Right cardiac atrium (tissue), 5 donors: ENCODE measurements around the gene BCL6. TPM values are rescaled to one million over a fixed set of nuclear protein-coding genes. Genes with fewer than 3 reads are reported as not detected.

ENCODE experiments used
- ATAC-seq, 2 donors: fragments of 200-7000 bp; cut with Tn5 transposase; one replicate each; pipeline versions ENCODE4 v1.8.0 to v1.9.1; 2020; ENCODE audit warnings: moderate library complexity in 2 of 2, mild to moderate bottlenecking in 1 of 2
- DNase-seq, 3 donors: peaks; one replicate each; pipeline ENCODE4 v3.0.0-alpha.2; 2020
- H3K27ac ChIP-seq: one replicate; pipeline ENCODE4 v1.5.1; 2013; ENCODE audit warnings: mild to moderate bottlenecking, low read length, control low read depth, moderate library complexity
- H3K27me3 ChIP-seq: one replicate; pipeline ENCODE4 v1.6.1; 2013; ENCODE audit not compliant: control insufficient read depth, insufficient read depth
- H3K4me1 ChIP-seq: one replicate; pipeline ENCODE4 v1.6.1; 2013; ENCODE audit warnings: low read length; ENCODE audit not compliant: control insufficient read depth, insufficient read depth
- H3K4me3 ChIP-seq: one replicate; pipeline ENCODE4 v1.5.1; 2013; ENCODE audit warnings: low read length, control low read depth
- H3K9me3 ChIP-seq: one replicate; pipeline ENCODE4 v1.6.1; 2013; ENCODE audit warnings: low read length; ENCODE audit not compliant: control insufficient read depth
- WGBS: extraction: QIAGEN DNeasy Blood & Tissue Kit; methylation state at CpG from one replicate; pipeline ENCODE4 v1.1.7; 2013; 5-methylcytosine and 5-hydroxymethylcytosine counted together
- intact Hi-C, 4 donors: fragments of 100-400 bp; cut with DNase I; formaldehyde crosslinking; loops; one replicate each; pipeline versions ENCODE4 v1.11.0 to v1.14.0; 2022 to 2023
- long read RNA-seq, 4 donors: library from polyadenylated mRNA; unstranded; transcript quantifications; one replicate each; pipeline ENCODE4 v2.0.0, GENCODE V29; 2020 to 2021
- polyA plus RNA-seq: library from polyadenylated mRNA; stranded (reverse); fragments of 200-250 nt; gene quantifications from one replicate; pipeline ENCODE4 v1.2.3, GENCODE V29; 2013
- total RNA-seq, 4 donors: library from RNA; stranded (reverse); fragmentation: NEBNext Ultra II Directional; extraction: Animal tissue kit (Norgen Biotek cat#: 25700); gene quantifications; one replicate each; pipeline ENCODE4 v1.2.1, GENCODE V29; 2021
- donor health status: healthy with polysubstance abuse.
- donor health status: DM: no; HTN: yes; CAD: no.
- donor health status: DM: no; HTN: no; CAD: no.
- donor health status: DM: no; HTN: yes; CAD: no; lungs with severe emphysema.
- donor health status: DM: yes; HTN: yes; CAD: no.

The BCL6 gene
- total RNA-seq = 10 to 100 TPM; 70.0 to 77.3 (median 71.4) TPM
- polyA plus RNA-seq = 45.8 TPM
- long read RNA-seq, donor 1, partial matches to known transcripts = 45 of 53 reads
- long read RNA-seq, donor 1, other reads (novel, unspliced or antisense) = 7 of 53 reads
- long read RNA-seq, donor 2, partial matches to known transcripts = 6 of 18 reads
- long read RNA-seq, donor 2, other reads (novel, unspliced or antisense) = 10 of 18 reads
- long read RNA-seq, donor 3, partial matches to known transcripts = 1 of 43 reads
- long read RNA-seq, donor 3, other reads (novel, unspliced or antisense) = 42 of 43 reads
- long read RNA-seq, donor 4, partial matches to known transcripts = 4 of 10 reads
- long read RNA-seq, donor 4, other reads (novel, unspliced or antisense) = 5 of 10 reads

DNA sequence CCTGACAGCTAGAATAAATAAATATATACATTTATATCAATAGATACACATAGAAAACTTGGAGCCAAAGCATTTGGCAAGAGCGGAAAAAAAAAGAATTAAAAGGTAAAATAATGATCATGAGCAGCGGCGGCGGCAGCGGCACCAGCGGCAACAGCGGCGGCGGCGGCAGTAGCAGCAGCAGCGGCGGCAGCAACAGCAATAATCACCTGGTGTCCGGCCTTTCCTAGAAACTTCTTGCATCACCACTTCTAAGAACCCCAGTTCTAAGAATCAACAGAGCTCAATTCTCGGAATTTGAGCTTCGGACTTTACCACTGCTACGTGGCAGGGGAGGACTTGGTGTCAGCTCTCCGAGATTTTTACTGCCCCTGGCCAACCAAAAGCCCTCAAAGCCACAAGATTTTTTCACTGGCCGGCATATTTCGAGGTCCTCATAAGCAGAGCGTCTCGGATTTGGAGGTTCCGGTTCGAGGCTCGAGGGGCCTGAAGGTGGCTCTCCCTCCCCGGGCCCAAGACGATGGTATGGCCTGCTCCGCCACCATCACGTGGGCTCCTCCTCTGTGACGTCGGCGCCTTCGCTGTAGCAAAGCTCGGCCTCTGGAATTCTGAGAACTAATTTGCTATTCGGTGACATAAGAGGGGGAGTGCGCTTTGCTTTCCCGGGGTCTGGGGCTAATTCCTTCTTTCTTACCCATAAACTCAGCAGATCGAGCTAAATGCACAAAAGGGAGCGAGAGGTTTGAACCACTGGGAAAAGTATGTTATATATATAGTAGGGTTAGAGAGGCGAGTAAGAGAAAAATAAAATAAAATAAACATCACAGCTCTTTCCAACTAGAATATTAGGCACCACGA lies at the start of gene BCL6:
Gene BCL6 (minus strand): TSS at position 268 of the 858 bp plus-strand sequence. CDS start 11,775 bp downstream, outside the sequence.
- no peaks in the 10 kb centered on the region for H3K27me3 ChIP-seq
- ATAC-seq = peak; percentile 79 to 84
- H3K27ac ChIP-seq = peak within 1 kb of the TSS; percentile 100
- no peaks in the 10 kb centered on the region for H3K4me1 ChIP-seq
- intact Hi-C loops = loop anchor here in 3 of 4 donors (5.0 to 10.0 kb wide), 9 partner anchors 202 to 1399 kb away; partner anchors contain the start of gene LPP (in 1 of the 3)
- H3K4me3 ChIP-seq = peak within 1 kb of the TSS; percentile 88
- no peaks in the 10 kb centered on the region for H3K9me3 ChIP-seq
- peak; percentile 93 to 96 (median 95) for DNase-seq
- under 1% methylated on average over 40 of the region's 40 CpGs for WGBS

DNA sequence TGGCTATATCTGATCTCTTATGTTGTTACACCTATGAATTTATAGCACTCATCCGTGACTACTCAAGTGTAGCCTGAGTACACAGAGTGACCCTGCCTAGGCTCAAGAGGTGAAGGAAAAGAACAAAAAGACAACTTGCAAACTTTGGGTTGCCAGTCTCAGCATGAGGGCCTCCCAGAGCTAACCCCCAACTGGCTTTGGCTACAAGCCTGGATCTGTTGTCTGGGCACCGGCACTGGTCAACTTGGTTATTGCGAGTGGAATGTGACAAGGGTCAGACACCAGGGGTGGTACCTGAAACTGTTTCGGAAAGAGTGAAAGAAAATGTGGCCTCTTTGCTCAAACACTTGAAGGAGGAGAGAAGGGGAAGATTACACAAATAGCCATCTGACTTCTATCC lies 49.5 kb upstream of the BCL6 start:
- Histone ChIP-seq H3K4me3 (no peak overlapping the region), H3K4me1 (no peaks in the 10 kb centered on the region), H3K9me3 (no peaks in the 10 kb centered on the region), H3K27ac (no peak overlapping the region), H3K27me3 (no peaks in the 10 kb centered on the region)
- intact Hi-C loops = no loop called here
- DNase-seq = no peak
- 83% methylated on average over 4 of the region's 4 CpGs for WGBS
- no peak for ATAC-seq

DNA sequence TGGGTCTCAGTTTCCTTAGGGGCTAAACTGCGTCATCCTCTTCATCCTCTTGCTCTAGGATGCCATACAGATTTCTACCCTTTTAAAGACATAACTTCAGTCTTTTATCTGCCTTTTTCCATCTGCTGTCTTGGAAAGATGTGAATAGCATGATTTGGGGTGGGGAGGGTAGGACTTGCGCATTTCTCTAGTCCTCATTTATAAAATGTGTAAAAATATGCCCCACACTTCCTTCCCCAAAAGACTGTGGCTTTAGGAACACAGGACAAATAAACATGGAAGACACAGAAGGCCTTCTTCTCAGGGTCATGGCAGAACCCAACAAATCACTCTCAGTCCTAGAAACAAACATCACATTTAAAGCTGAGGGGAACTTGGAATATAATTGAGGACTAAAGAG lies 48.4 kb upstream of the BCL6 start:
- H3K4me3 ChIP-seq = no peak overlapping the region
- H3K27me3 ChIP-seq = no peaks in the 10 kb centered on the region
- DNase-seq (no peak), ATAC-seq (no peak)
- 94% methylated on average over 2 of the region's 2 CpGs for WGBS
- intact Hi-C loops = no loop called here
- no peaks in the 10 kb centered on the region for H3K4me1 ChIP-seq
- no peak overlapping the region for H3K27ac ChIP-seq
- H3K9me3 ChIP-seq = no peaks in the 10 kb centered on the region

DNA sequence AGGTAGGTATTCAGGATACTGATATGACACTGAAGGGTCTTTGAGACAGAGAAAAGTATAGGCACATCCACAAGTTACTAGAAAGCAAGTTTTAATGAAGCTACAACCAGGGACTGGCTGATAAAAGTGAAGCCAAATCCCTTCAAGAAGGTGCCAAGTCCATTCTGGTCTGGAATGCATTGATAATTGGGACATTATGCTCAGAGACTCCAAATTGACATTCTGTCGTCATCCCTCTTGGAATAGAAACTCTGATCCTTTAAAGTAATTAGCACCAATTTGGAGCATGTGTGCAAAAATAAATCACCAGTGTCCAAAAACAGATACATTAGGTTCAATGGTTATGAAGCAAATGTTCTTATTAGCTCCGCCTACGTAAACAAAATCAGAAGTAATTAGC lies 47.3 kb upstream of the BCL6 start:
- intact Hi-C loops = no loop called here
- no peak for ATAC-seq

DNA sequence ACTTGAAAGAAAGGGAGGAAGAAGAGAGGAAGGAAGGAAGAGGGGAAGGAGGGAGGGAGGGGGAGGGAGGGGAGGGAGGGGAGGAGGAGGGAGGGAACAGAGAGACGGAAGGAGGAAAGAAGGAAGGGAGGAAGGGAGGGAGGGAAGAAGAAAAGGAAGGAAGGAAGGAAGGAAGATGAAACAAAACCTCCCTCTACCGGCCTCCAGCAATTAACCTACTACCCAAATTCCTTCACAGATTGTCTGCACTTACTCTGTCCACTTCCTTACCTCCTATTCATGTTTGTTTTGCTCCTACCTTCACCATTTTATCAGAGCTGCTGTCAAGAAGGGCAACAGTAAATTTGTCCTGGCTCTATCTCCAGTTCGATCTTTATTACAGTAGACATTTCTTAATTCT lies 44.6 kb upstream of the BCL6 start:
- Histone ChIP-seq H3K4me1 (no peaks in the 10 kb centered on the region), H3K27ac (no peak overlapping the region), H3K27me3 (no peaks in the 10 kb centered on the region), H3K9me3 (no peaks in the 10 kb centered on the region), H3K4me3 (no peak overlapping the region)
- no peak for DNase-seq
- intact Hi-C loops = no loop called here
- WGBS = 64% methylated on average over 3 of the region's 3 CpGs
- no peak for ATAC-seq

More for the DNA sequence above, 47.3 kb upstream of the BCL6 start:
- Histone ChIP-seq H3K9me3 (no peaks in the 10 kb centered on the region), H3K27me3 (no peaks in the 10 kb centered on the region), H3K4me1 (no peaks in the 10 kb centered on the region), H3K27ac (no peak overlapping the region), H3K4me3 (no peak overlapping the region)
- DNase-seq = no peak
- WGBS = 70% methylated on average over 3 of the region's 3 CpGs

DNA sequence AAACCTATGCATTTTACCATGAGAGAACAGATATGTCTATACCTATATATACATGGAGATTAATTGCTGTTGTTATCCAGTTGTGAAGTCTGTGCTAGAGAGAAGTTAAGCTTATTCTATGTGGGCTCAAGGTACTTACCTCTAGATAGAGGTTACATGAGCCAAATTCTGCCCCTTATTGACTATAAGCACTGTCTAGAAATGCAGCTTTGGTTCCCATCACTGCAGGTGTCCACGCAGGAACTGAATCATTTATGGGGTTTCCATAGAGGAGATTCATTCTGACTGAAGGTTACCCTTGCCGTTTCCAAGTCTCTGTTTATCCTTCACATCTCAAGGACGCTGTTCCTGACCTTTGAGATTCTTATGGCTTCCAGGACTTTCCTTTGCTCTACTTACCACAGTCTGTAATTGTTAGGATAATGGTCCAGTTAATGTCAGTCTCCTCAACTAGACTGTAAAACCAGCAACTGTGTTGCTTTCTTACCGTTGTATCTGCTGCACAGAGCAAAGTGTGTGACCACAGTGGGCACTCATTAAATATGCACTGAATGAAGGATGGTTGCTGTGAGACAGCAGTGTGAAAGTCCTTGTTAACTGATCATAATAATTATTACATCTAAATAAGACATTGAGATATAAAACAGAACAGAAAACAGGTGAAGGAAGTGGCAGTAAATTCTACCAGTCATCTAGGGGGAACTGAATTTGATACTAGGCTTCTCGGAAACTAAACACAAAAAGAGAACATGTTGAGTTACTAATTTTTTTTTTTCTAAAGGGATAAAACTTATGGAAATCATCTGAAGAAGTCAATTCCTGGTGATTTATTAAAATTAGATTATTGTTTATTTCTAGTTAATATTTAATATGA lies 44.0 kb upstream of the BCL6 start:
- intact Hi-C loops = no loop called here
- no peak for ATAC-seq

DNA sequence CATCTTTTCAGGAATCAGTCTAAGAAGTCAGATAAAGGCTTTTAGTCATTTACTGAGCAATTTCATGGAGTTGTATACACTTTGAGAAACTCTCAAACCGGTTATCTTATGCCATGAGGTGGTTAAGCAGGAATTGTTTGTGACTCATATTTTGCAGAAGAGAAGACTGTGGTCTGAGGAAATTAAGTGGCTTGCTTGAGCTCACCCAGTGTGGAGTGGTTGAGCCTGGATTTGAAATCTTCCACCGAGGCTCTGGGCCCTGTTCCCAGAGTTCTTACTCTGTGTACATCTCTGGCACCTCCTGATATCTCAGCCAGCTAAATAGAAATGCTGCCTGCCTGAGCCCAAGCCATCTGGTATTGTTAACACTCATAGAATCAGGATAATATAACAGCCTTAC lies 37.8 kb upstream of the BCL6 start:
- no peaks in the 10 kb centered on the region for H3K27me3 ChIP-seq
- H3K9me3 ChIP-seq = no peaks in the 10 kb centered on the region
- H3K27ac ChIP-seq = no peak overlapping the region
- H3K4me1 ChIP-seq = no peaks in the 10 kb centered on the region
- ATAC-seq = peak; percentile 80 to 84
- no peak overlapping the region for H3K4me3 ChIP-seq
- WGBS = 41% methylated on average over 2 of the region's 2 CpGs
- peak; percentile 20 to 49 (median 48) for DNase-seq
- intact Hi-C loops = no loop called here

More for the DNA sequence above, 44.0 kb upstream of the BCL6 start:
- DNase-seq = no peak
- H3K27me3 ChIP-seq = no peaks in the 10 kb centered on the region
- H3K9me3 ChIP-seq = no peaks in the 10 kb centered on the region
- H3K4me3 ChIP-seq = no peak overlapping the region
- H3K4me1 ChIP-seq = no peaks in the 10 kb centered on the region
- WGBS = 82% methylated on average over 5 of the region's 5 CpGs
- H3K27ac ChIP-seq = no peak overlapping the region

DNA sequence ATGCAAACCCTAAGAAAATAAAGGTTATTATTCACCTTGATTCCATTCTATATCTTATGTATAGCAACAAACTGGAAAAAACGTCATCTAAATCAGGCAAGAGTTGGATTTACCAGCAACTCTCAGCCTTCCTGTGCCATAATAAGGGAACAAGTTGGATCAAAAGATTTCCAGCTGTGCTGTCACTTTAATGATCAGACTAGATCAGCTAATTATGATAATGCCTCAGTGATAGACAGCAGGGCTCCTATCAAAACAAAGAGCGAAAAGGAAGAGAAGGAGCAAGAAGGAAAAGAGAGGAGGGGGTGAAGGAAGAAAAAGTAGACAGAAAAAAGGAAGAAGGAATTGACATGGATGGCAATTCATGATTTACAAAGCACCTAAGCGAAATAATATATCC lies 36.7 kb upstream of the BCL6 start:
- ATAC-seq = no peak
- no peaks in the 10 kb centered on the region for H3K4me1 ChIP-seq
- no peaks in the 10 kb centered on the region for H3K9me3 ChIP-seq
- no peak overlapping the region for H3K4me3 ChIP-seq
- intact Hi-C loops = no loop called here
- WGBS = 86% methylated on average over 3 of the region's 3 CpGs
- no peak for DNase-seq
- H3K27me3 ChIP-seq = no peaks in the 10 kb centered on the region
- H3K27ac ChIP-seq = no peak overlapping the region

DNA sequence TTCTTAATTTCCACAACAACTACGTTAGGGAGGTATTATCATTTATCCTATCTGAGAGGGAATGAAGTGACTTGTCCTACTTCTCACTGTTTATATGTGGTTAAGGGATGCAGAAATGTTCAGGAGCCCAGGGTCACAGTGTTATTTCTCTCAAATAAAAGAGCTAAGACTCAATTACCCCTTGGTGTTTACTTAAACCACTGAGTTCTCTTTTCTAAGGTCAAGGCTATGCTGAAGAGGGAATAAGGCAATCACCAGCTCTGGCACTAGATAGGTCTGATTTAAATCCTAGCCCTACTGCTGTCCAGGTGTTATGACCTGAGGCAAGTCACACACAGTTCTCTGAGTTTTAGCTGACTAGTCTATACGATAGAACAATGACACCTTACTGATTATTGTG lies 35.7 kb upstream of the BCL6 start:
- intact Hi-C loops = no loop called here

DNA sequence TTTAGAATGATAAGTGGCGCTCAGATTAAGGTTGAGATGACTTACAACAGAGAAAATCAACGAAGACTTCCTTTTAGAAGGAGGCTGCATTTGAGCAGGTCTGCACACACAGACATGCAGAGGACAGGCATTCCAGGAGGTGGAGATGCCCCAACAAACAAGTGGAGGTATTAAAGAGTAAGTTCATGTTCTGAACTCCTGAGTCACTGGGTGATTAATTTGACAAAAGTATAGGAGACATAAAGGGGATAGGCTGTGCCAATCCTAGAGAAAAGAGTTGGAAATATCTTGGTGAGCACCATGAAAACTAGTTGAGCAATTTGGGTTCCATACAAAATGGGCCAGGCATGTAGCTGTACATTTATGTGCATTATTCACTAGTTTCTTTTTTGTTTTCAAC lies 33.5 kb upstream of the BCL6 start:
- ATAC-seq = no peak
- DNase-seq = no peak
- H3K9me3 ChIP-seq = no peaks in the 10 kb centered on the region
- no peak overlapping the region for H3K27ac ChIP-seq
- H3K4me3 ChIP-seq = no peak overlapping the region
- intact Hi-C loops = no loop called here
- H3K27me3 ChIP-seq = no peaks in the 10 kb centered on the region
- WGBS = 91% methylated on average over 2 of the region's 2 CpGs
- H3K4me1 ChIP-seq = no peaks in the 10 kb centered on the region

More for the DNA sequence above, 35.7 kb upstream of the BCL6 start:
- Histone ChIP-seq H3K9me3 (no peaks in the 10 kb centered on the region), H3K4me3 (no peak overlapping the region), H3K27me3 (no peaks in the 10 kb centered on the region), H3K4me1 (no peaks in the 10 kb centered on the region), H3K27ac (no peak overlapping the region)
- WGBS = 75% methylated on average over 2 of the region's 2 CpGs
- no peak for DNase-seq
- no peak for ATAC-seq
